NCI-H2171 treated with DMSO at 0.1 percent for 48 hours (cell line): ENCODE data around the gene SNN.
A peak's percentile ranks its signal among the peaks of the same experiment; 100 is the strongest.

ENCODE experiments used
- DNase-seq: peaks from one replicate; lab custom pipeline; 2025; lab: John Stamatoyannopoulos, UW

SNN gene

GRCh38 chr16:11635113-11635652 lies 33.1 kb upstream of the SNN start:
- no peak for DNase-seq

GRCh38 chr16:11635679-11636171 lies 32.5 kb upstream of the SNN start:
- no peak for DNase-seq

GRCh38 chr16:11636172-11636721 lies 32.0 kb upstream of the SNN start:
- peak; percentile 95 for DNase-seq

- DNase-seq = no peak
Observed at GRCh38 chr16:11637320-11637719, 30.9 kb upstream of the SNN start.

- no peak for DNase-seq
Observed at GRCh38 chr16:11638140-11638539, 30.1 kb upstream of the SNN start.

- no peak for DNase-seq
Observed at GRCh38 chr16:11639008-11639562, 29.2 kb upstream of the SNN start.

- DNase-seq = peak; percentile 99
Observed at GRCh38 chr16:11639925-11640899, 28.0 kb upstream of the SNN start.

- DNase-seq = peak; percentile 79
Observed at GRCh38 chr16:11640987-11641817, 27.1 kb upstream of the SNN start.

GRCh38 chr16:11642765-11643116 lies 25.5 kb upstream of the SNN start:
- DNase-seq = no peak

- DNase-seq = no peak
Observed at GRCh38 chr16:11649276-11649675, 19.0 kb upstream of the SNN start.

- DNase-seq = no peak
Observed at GRCh38 chr16:11650641-11651591, 17.3 kb upstream of the SNN start.

GRCh38 chr16:11651796-11652195 lies 16.5 kb upstream of the SNN start:
- DNase-seq = no peak

GRCh38 chr16:11655655-11656054 lies 12.6 kb upstream of the SNN start:
- DNase-seq = no peak

- DNase-seq = no peak
Observed at GRCh38 chr16:11657556-11657955, 10.7 kb upstream of the SNN start.

GRCh38 chr16:11658896-11659708 lies 9.2 kb upstream of the SNN start:
- peak; percentile 26 for DNase-seq

GRCh38 chr16:11660565-11660964 lies 7.7 kb upstream of the SNN start:
- no peak for DNase-seq

- no peak for DNase-seq
Observed at GRCh38 chr16:11662582-11662981, 5.7 kb upstream of the SNN start.

- DNase-seq = peak; percentile 94
Observed at GRCh38 chr16:11665071-11665491, 3.2 kb upstream of the SNN start.

- DNase-seq = peak; percentile 46
Observed at GRCh38 chr16:11666103-11667055, 1.9 kb upstream of the SNN start.
